HG02678 (cell line): ENCODE results near the gene PBLD.

Experiments used
- ATAC-seq: cut with Tn5 transposase; IDR thresholded peaks from one replicate; pipeline ENCODE4 v1.9.1; 2021; ENCODE audit warnings: mild to moderate bottlenecking, moderate library complexity; ENCODE audit not compliant: unreplicated experiment

Gene PBLD

DNA sequence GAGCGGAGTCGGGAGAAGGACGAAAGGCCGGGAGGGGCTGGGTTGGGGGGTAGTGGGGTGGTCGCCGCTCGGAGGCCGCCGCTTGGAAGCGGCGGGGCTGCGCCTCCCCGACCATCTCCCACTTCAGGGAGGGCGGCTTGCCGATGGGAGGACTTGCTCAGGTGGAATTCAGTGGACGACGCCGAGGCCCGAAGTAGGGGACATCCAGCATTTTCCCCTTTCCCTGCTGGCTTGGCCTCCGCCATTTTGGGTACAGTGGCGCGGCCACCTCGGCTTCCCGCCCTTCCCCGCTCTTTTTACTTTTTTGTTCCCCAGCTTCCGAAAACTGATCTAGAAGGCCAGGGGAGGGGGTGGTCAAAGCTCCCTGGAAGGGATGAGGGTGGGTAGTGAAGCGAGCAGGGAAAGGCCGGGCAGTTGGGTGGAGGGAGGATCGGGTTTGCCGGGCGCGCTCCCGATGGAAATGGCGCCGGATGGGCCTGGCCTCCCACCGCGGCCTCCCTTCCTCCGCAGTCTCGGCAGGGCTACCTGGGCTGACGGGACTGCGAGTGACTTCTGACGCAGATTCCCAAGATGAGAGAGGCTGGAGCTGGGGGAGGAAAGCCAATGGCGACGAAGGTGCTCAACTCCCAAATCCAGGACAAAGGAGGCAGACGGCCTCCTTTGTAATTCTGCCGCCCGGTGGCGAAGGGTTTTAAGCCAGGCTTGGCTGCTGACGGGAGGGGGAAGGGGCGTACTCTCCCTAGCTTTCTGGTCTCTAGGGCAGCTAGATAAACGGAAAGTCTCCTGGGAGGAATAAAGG, at the start of gene PBLD:
Gene PBLD (minus strand): TSS at position 670 of the 799 bp plus-strand sequence. CDS start 26,084 bp downstream, outside the sequence.
- peak; percentile 14 for ATAC-seq

GRCh38 chr10:68371604-68372003, 38.9 kb upstream of the PBLD start:
- ATAC-seq, result no peak

GRCh38 chr10:68367121-68367520, 34.4 kb upstream of the PBLD start:
- ATAC-seq, result no peak

DNA sequence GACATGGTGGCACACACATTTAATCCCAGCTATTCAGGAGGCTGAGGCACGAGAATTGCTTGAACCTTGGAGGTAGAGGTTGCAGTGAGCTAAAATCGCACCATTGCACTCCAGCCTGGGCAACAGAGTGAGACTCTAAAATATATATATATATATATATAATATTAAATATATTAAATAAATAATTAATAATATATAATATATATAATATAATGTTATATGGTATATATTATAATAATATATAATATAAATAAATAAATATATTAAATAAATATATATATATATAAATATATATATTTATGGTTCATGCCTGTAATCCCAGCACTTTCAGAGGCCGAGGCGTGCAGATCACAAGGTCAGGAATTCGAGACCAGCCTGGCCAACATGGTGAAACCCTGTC, 33.9 kb upstream of the PBLD start:
- no peak for ATAC-seq

GRCh38 chr10:68365611-68366010, 32.9 kb upstream of the PBLD start:
- no peak for ATAC-seq

DNA sequence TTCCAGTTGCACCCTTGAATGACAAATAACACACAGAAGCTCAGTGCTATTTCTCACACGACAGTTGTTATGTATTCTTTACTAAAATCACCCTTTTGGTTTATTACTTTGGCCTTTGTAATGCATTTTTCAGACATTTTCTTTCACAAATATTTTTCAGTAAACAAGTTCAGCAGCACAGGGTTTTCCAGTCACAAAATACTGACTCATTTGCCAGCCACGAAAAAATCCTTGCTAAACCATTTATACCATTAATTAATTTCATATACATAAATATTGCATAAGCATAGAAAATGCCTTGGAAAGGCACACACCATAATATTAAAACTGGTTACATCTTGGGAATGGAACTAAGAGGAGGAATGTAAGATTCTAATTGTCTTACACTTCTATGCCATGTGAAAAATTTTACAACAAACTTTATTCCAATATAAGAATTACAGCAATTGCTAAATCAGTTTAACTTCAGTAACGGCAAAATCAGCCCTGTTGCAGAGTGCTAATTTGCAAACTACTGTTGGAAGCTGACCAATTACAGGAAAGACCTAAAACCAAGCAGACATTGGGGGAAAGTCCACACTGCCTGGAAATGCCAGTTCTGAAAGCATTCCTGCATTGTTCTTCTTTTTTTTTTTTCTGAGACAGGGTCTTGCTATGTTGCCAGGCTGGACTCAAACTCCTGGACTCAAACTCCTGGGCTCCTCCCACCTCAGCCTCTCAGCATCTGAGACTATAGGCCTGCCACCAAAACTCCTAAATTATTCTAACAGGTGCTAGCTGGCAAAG, 31.6 kb upstream of the PBLD start:
- no peak for ATAC-seq

DNA sequence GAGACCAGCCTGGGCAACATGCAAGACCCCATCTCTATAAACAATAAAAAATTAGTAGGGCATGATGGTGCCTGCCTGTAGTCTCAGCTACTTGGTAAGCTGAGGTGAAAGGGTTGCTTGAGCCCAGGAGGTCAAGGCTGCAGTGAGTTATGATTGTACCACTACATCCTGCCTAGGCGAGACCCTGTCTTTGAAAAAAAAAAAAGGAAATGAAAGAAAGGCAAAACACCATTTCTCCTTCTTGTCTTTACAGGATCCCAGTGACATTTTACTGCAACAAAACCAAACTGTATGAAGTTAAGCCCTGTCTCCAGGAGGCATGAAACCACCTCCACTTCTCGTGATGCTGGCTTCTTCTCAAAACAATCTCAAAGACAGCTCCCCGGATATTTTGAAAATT, 29.9 kb upstream of the PBLD start:
- ATAC-seq, result no peak

GRCh38 chr10:68359189-68359588, 26.5 kb upstream of the PBLD start:
- no peak for ATAC-seq

DNA sequence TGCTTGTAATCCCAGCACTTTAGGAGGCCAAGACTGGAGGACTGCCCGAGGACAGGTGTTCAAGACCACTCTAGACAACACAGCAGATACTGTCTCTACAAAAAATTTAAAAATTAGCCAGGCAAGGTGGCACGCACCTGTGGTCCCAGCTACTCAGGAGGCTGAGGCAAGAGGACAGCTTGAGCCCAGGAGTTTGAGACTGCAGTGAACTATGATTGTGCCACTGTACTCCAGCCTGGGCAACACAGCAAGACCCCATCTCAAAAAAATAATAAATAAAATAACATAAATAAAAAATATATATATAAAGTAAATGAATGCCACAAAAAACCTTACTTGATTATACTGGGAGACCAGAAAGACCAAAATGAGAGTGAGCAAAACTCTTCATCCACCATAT, 20.8 kb upstream of the PBLD start:
- no peak for ATAC-seq

DNA sequence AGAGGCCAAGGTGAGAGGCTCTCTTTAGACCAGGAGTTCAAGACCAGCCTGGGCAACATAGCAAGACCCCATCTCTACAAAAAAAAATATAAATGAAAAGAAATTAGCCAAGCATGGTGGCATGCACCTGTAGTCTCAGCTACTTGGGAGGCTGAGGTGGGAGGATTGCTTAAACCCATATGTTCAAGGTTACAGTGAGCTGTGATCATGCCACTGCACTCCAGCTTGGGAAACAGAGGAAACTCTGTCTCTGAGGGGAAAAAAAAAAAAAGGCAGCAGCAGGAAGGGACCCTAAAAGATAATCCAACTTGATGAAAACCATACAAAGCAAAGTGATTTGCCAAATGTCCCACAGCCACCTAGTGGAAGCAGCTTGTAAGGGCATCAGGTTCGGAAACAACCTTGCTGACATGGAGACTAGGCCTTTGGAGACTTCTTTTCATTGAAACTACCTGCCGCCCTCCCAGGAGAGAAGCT, 15.6 kb upstream of the PBLD start:
- no peak for ATAC-seq

GRCh38 chr10:68346774-68347173, 14.0 kb upstream of the PBLD start:
- no peak for ATAC-seq

DNA sequence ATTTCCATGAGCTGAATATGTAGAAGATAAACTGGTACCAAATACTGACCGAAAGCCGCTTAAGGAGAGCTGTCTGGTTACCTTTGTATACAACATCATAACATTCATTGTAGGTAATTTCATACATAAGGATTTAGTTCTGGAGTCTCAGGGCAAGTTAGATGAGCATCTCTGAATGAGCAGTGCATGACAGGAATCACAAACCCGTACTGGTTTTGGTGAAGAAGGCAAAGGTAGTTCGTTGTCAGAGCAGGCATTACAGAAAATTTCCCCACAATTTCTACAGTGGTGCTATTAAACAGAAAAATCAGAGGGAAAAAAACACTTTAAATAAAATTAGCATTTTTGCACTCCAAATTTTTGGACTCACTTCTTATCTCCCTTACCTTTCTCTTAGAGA, 12.9 kb upstream of the PBLD start:
- no peak for ATAC-seq

DNA sequence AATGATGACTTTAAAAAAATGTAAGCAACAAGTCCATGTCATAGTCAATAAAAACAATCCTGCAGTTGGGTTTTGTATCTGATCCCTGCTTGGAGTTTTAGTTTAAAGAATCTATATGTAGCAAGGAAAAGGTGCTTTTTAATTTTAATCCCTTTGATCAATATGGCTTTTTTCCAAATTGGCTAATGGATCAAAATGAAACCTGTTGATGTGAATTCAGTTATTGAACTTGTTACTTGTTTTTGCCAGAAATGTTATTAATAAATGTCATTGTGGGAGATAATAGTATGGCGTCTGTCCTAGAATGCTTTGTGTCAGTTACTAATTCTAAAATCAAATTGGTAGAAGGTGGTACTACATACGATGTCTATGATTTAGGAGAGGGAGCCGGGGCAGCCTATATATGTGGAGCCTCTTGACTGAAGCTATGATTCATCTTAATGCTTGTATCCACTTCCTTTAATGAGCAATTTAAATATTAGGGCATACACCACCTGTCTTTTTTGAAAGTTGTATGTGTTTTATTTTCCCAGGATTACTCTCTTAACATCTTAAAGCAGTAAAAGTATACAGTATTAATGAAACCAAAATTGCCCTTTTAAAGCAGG, 10.3 kb upstream of the PBLD start:
- ATAC-seq, result no peak

DNA sequence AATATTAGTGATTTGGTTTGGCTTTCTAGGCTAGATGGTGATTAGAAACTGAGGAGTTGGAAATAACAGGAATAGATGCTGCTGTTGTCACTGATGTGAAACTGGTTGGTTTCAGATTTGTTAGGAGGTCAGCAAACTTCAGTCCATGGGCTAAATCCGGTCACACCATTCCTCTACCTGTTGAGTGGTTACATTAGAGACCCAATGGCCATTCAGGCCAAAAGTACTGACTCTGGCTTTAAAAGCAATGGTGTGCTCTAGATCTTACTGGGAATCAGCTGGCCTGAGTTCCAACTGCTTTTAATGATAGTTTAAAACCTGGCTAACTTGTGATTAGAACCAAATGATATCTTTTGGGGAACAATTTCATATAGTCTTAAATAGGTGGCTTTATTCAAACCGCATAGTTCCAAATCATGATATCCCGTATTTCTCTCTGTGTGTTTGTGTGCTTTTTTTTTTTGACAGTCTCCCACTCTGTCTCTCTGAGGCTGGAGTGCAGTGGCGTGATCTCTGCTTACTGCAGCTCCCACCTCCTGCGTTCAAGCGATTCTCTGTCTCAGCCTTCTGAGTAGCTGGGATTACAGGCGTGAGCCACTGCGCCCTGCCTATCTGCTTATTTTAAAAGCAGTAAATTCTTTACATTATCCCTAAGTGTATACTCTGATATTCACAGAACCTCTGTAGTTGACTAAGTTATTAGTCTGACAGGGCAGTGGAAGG, 7.8 kb upstream of the PBLD start:
- no peak for ATAC-seq

DNA sequence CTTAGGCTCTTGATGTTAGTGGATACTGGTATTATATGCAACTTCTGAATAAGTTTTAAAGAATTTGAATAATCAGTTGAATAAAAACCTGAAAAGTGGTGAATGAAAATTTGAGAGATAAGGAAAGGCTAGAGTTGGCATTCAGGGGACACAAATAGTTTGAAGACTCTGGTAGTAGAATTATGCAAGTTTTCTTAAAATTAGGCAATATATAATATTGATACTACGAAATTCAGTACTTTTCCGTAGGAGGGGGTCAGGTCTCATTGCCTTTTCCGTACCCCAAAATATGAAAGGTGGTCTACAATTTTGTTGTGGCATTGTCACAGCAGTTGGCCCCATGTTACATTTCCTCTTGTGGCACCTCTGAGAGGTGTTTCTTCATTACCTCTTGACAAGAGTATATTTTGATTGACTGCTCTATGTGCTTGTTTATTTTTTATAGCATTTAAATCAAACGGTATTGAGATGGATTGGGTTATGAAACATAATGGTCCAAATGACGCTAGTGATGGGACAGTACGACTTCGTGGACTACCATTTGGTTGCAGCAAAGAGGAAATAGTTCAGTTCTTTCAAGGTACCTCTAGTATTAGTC, 4.1 kb upstream of the PBLD start:
- no peak for ATAC-seq

DNA sequence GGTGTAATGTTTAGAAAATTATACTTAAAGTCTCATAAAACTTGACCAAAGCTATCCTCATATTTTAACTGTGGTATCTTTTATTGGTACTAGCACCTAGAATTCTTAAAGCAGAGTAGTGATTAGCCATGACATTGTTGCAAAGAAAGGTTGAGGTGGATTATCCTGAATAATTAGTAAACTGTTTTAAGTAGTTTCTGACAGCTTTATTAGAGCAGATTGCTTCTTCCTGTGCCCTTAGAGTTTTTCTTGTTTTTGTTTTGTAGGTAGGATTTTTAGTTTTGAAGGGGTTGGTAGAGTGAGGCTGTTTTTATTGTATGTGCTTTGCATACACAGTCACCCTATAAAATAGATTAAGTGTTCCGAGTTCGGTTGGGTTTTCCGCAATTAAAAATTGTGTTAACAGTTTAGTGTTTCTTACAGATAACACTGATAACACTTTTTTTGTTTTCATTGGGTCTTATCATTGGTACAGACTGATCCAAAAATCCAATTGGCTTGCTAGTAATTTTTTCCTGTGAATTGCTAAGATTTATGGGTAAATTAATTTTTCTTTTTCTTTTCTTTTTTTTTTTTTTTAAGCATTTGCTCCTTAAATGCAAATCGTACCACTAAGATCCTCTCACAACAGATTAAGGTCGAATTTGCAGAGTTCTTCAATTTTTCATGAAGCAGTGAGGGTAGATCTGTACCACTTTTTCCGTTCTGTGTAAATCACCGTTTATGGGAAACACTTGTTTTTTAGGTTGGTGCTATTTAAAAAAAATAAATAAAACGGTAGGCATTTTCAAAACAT, 2.1 kb upstream of the PBLD start:
- ATAC-seq, result no peak

GRCh38 chr10:68333440-68334431, 1.0 kb upstream of the PBLD start:
- no peak for ATAC-seq

DNA sequence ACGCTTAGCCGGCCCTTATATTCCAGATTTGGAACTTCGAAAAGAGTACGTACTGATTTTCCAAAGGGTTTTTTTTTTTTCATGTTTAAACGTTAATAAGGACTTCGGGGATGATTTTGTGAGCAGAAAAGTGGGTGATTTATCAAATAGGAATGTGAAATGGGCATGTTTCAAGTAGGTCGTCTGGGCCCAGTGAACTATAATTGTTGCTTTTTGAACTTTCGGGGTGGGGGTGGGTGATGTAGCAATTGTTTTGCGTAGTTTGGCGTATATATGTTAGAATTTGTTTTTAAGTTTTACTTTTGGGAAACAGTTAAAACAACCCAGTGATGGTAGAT, 299 bp upstream of the PBLD start:
- no peak for ATAC-seq
